ENCODE measurements around the gene C1QTNF4. TPM values are rescaled to one million over a fixed set of nuclear protein-coding genes. Genes with fewer than 3 reads are reported as not detected.

C1QTNF4 gene
- total RNA-seq, 1 donor from 2014 or later = 5.6 TPM

- Mint-ChIP-seq H3K4me1 (no peaks in the 10 kb centered on the region), H3K27me3 (ENCODE audit: low read depth) (no peaks in the 10 kb centered on the region), H3K4me3 (no peak overlapping the region), H3K9me3 (no peaks in the 10 kb centered on the region), H3K36me3 (peaks cover 6% of the 10 kb centered on the region), H3K27ac (no peak overlapping the region)
- no peak for DNase-seq (ENCODE audit: low spot score in 2 of 2, unreplicated experiment in 2 of 2)
- TF ChIP-seq, protein P1, sequence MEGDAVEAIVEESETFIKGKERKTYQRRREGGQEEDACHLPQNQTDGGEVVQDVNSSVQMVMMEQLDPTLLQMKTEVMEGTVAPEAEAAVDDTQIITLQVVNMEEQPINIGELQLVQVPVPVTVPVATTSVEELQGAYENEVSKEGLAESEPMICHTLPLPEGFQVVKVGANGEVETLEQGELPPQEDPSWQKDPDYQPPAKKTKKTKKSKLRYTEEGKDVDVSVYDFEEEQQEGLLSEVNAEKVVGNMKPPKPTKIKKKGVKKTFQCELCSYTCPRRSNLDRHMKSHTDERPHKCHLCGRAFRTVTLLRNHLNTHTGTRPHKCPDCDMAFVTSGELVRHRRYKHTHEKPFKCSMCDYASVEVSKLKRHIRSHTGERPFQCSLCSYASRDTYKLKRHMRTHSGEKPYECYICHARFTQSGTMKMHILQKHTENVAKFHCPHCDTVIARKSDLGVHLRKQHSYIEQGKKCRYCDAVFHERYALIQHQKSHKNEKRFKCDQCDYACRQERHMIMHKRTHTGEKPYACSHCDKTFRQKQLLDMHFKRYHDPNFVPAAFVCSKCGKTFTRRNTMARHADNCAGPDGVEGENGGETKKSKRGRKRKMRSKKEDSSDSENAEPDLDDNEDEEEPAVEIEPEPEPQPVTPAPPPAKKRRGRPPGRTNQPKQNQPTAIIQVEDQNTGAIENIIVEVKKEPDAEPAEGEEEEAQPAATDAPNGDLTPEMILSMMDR (IDR thresholded peaks at IDR 0.05; ENCODE audit: unreplicated experiment) = no peak
Measured at GRCh38 chr11:47615249-47615648, 21.0 kb upstream of the C1QTNF4 start.

DNA sequence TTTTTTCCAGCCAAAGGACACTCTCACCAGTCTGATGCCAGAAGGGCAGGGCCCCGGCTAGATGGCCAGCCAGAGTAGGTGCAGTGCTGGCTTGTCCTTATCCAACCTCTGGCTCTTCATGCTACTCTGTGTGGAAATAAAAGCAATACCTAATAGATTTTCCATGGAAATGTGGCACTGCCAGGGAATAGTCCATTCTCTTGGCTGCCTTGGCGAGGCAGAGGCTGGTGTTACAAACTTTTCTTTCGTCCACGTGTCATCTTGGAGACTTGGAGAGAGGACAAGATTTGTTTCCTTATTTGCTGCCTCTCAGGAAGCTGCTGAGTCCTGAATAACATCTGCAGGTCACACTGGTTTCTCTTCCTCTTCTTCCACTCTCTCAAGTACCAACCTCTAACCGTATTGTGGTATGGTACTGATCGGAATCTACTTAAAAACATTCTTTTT is 17.2 kb upstream of the C1QTNF4 start:
- Mint-ChIP-seq H3K4me1 (peaks cover 10% of the 10 kb centered on the region), H3K27ac (no peak overlapping the region), H3K36me3 (peaks cover 10% of the 10 kb centered on the region), H3K4me3 (no peak overlapping the region), H3K9me3 (no peaks in the 10 kb centered on the region), H3K27me3 (ENCODE audit: low read depth) (no peaks in the 10 kb centered on the region)
- TF ChIP-seq, protein P1 (IDR thresholded peaks at IDR 0.05; ENCODE audit: unreplicated experiment) = no peak
- no peak for DNase-seq (ENCODE audit: low spot score in 2 of 2, unreplicated experiment in 2 of 2)

DNA sequence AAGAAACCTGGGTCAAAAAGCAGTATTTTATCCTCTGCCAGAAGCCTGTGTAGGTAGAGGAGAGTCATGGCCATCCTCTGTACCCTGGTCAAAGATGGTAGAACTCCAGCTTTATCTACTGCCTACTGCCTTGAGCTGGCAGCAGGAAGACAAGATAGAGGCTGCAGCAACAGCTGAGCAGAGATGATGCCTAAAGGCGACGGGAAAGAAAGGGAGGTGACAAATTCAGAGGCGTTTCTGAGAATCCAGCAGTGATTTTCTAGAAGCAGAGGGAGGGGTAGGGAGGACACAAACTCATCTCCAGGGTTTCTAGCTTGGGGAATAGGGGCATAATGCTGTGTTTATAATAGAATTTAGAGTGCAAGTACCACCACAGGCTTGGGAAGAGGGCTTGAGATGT is 15.5 kb upstream of the C1QTNF4 start:
- Mint-ChIP-seq H3K4me3 (no peak overlapping the region), H3K9me3 (no peaks in the 10 kb centered on the region), H3K36me3 (peaks cover 10% of the 10 kb centered on the region), H3K4me1 (peaks cover 14% of the 10 kb centered on the region), H3K27me3 (ENCODE audit: low read depth) (no peaks in the 10 kb centered on the region), H3K27ac (no peak overlapping the region)
- DNase-seq (ENCODE audit: low spot score in 2 of 2, unreplicated experiment in 2 of 2) = no peak
- TF ChIP-seq, protein P1 (IDR thresholded peaks at IDR 0.05; ENCODE audit: unreplicated experiment) = no peak

GRCh38 chr11:47607380-47607779 is 13.2 kb upstream of the C1QTNF4 start:
- peaks cover 14% of the 10 kb centered on the region for H3K4me1 Mint-ChIP-seq
- TF ChIP-seq, protein P1 (IDR thresholded peaks at IDR 0.05; ENCODE audit: unreplicated experiment) = no peak
- no peaks in the 10 kb centered on the region for H3K9me3 Mint-ChIP-seq
- no peak overlapping the region for H3K4me3 Mint-ChIP-seq
- peaks cover 10% of the 10 kb centered on the region for H3K36me3 Mint-ChIP-seq
- peak overlapping the region; percentile 5 for H3K27ac Mint-ChIP-seq
- no peak for DNase-seq (ENCODE audit: low spot score in 2 of 2, unreplicated experiment in 2 of 2)
- H3K27me3 Mint-ChIP-seq (ENCODE audit: low read depth) = no peaks in the 10 kb centered on the region

GRCh38 chr11:47606731-47607130 is 12.5 kb upstream of the C1QTNF4 start:
- Mint-ChIP-seq H3K27ac (no peak overlapping the region), H3K4me3 (no peak overlapping the region), H3K36me3 (peaks cover 9% of the 10 kb centered on the region), H3K27me3 (ENCODE audit: low read depth) (no peaks in the 10 kb centered on the region), H3K9me3 (no peaks in the 10 kb centered on the region), H3K4me1 (peaks cover 14% of the 10 kb centered on the region)
- TF ChIP-seq, protein P1 (IDR thresholded peaks at IDR 0.05; ENCODE audit: unreplicated experiment) = no peak
- no peak for DNase-seq (ENCODE audit: low spot score in 2 of 2, unreplicated experiment in 2 of 2)

- Mint-ChIP-seq H3K27me3 (ENCODE audit: low read depth) (no peaks in the 10 kb centered on the region), H3K27ac (no peak overlapping the region), H3K9me3 (no peaks in the 10 kb centered on the region), H3K36me3 (peaks cover 9% of the 10 kb centered on the region), H3K4me3 (no peak overlapping the region), H3K4me1 (peaks cover 14% of the 10 kb centered on the region)
- TF ChIP-seq, protein P1 (IDR thresholded peaks at IDR 0.05; ENCODE audit: unreplicated experiment) = no peak
- DNase-seq (ENCODE audit: low spot score in 2 of 2, unreplicated experiment in 2 of 2) = no peak
Measured at GRCh38 chr11:47605921-47606320, 11.7 kb upstream of the C1QTNF4 start.

Measured in mesothelial cell of epicardium (in vitro differentiated cells).